ENCODE results near the gene SAPCD2. TPM values are rescaled to one million over a fixed set of nuclear protein-coding genes. Genes with fewer than 3 reads are reported as not detected.

SAPCD2 gene
- total RNA-seq, 1 donor from 2014 or later: 1.2 TPM

- FAIRE-seq (no peak), DNase-seq (ENCODE audit: low spot score in 2 of 2) (peak; percentile 62 to 74)
Observed at GRCh38 chr9:137021979-137022661, 48.2 kb downstream of the SAPCD2 start.

- no peak for DNase-seq (ENCODE audit: low spot score in 2 of 2)
- FAIRE-seq: no peak
Observed at GRCh38 chr9:137021568-137021978, 48.8 kb downstream of the SAPCD2 start.

- no peak for DNase-seq (ENCODE audit: low spot score in 2 of 2)
- no peak for FAIRE-seq
Observed at GRCh38 chr9:137020771-137021567, 49.4 kb downstream of the SAPCD2 start.

- DNase-seq (ENCODE audit: low spot score in 2 of 2): no peak
- FAIRE-seq: no peak
Observed at GRCh38 chr9:137019891-137020683, 50.3 kb downstream of the SAPCD2 start.

- FAIRE-seq (no peak), DNase-seq (ENCODE audit: low spot score in 2 of 2) (no peak)
Observed at GRCh38 chr9:137018761-137019559, 51.4 kb downstream of the SAPCD2 start.

- FAIRE-seq (no peak), DNase-seq (ENCODE audit: low spot score in 2 of 2) (no peak)
Observed at GRCh38 chr9:137017791-137018497, 52.4 kb downstream of the SAPCD2 start.

- FAIRE-seq: no peak
- no peak for DNase-seq (ENCODE audit: low spot score in 2 of 2)
Observed at GRCh38 chr9:137017071-137017470, 53.3 kb downstream of the SAPCD2 start.

- FAIRE-seq (no peak), DNase-seq (ENCODE audit: low spot score in 2 of 2) (no peak)
Observed at GRCh38 chr9:137016436-137016835, 53.9 kb downstream of the SAPCD2 start.

- FAIRE-seq (no peak), DNase-seq (ENCODE audit: low spot score in 2 of 2) (no peak)
Observed at GRCh38 chr9:137015976-137016375, 54.4 kb downstream of the SAPCD2 start.

GRCh38 chr9:137015540-137015930 is 54.8 kb downstream of the SAPCD2 start:
- FAIRE-seq (no peak), DNase-seq (ENCODE audit: low spot score in 2 of 2) (no peak)

GRCh38 chr9:137014776-137015539 is 55.4 kb downstream of the SAPCD2 start:
- FAIRE-seq (no peak), DNase-seq (ENCODE audit: low spot score in 2 of 2) (no peak)

GRCh38 chr9:137014166-137014565 is 56.2 kb downstream of the SAPCD2 start:
- no peak for FAIRE-seq
- no peak for DNase-seq (ENCODE audit: low spot score in 2 of 2)

GRCh38 chr9:137013571-137013940 is 56.8 kb downstream of the SAPCD2 start:
- DNase-seq (ENCODE audit: low spot score in 2 of 2): no peak
- FAIRE-seq: no peak

- FAIRE-seq: no peak
- DNase-seq (ENCODE audit: low spot score in 2 of 2): no peak
Observed at GRCh38 chr9:137012694-137013570, 57.4 kb downstream of the SAPCD2 start.
